ENCODE measurements around the gene KRT17. TPM values are rescaled to one million over a fixed set of nuclear protein-coding genes. Genes with fewer than 3 reads are reported as not detected.
"Not testable (repeated sequence)": the region's sequence is repeated elsewhere in the genome, so short reads cannot be mapped to it uniquely, and the experiment has no call there.

The KRT17 gene
- total and polyA plus RNA-seq, 10 of the 15 experiments (the other 5 are each of a cell fraction or from before 2014, with no cell fraction given), result 0.47 to 30.0 (median 2.5) TPM

DNA sequence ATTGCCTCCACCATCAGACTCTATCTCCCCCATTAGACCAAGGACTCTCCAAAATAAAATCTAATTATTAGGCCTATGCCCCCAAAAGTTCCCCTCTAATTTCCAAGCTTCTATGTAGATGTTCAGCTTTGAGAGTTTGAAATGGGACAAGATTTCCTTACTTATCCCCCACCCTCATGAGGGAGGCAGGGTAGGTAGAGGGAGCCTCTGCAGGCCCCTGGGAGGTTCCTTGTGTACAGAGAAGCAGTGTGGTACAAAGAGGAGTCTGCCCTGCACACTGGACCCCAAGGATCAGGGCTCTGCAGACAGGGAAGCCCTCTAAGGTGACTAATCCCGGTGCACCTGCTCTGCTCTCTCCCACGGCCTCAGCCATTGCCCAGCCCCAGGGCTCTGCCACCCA is 2.5 kb downstream of the KRT17 start:
- Histone ChIP-seq H2AFZ (ENCODE audit: control insufficient read depth, low read depth, low read length) (no peak overlapping the region), H3K27ac (ENCODE audit: control insufficient read depth, insufficient read depth) (no peak overlapping the region), H4K20me1 (ENCODE audit: control insufficient read depth, insufficient read depth) (no peaks in the 10 kb centered on the region), H3K9ac (ENCODE audit: control insufficient read depth, insufficient read depth, low read length) (no peak overlapping the region), H3K27me3 (replicated peaks in 1 of 2; ENCODE audit: control insufficient read depth in 2 of 2, insufficient read depth in 2 of 2, low read length in 1 of 2) (peaks cover 0 to 2% of the 10 kb centered on the region in 2 experiments; a peak in 1 of 4 replicates), H3K36me3 (ENCODE audit: control insufficient read depth in 2 of 2, insufficient read depth in 2 of 2, low read length in 1 of 2) (no peaks in the 10 kb centered on the region), H3K4me1 (ENCODE audit: control insufficient read depth, insufficient read depth, low read length) (no peaks in the 10 kb centered on the region), H3K4me3 (no peak overlapping the region), H3K9me3 (replicated peaks; ENCODE audit: control insufficient read depth, insufficient read depth, low read length) (no peaks in the 10 kb centered on the region; the same call in 2 of the 3 replicates), H3K79me2 (ENCODE audit: control insufficient read depth, insufficient read depth, low read length) (no peaks in the 10 kb centered on the region), H3K4me2 (ENCODE audit: control insufficient read depth, insufficient read depth) (no peak overlapping the region)
- ChIA-PET SMC1A (ENCODE audit: uncharacterized antibody, unreplicated experiment) (no interaction called here), POLR2A (no interaction called here), CTCF (no interaction called here), RAD21 (ENCODE audit: unreplicated experiment) (no interaction called here)
- FAIRE-seq (no peak), DNase-seq (ENCODE audit: low read depth, low spot score) (no peak), ATAC-seq (no peak)
- intact Hi-C loops (cut with micrococcal nuclease; ENCODE audit: unreplicated experiment), result no loop called here
- no TSS peak for BruUV-seq (replicated peaks)
- TF ChIP-seq BACH1 (IDR thresholded peaks at IDR 0.05; ENCODE audit: borderline replicate concordance) (no peak), PML (IDR thresholded peaks at IDR 0.05; ENCODE audit: low read length) (no peak), GATAD2B (conservative IDR thresholded peaks at IDR 0.05; ENCODE audit: low read depth) (no peak), NR2F1 (conservative IDR thresholded peaks at IDR 0.05) (no peak), NFYB (IDR thresholded peaks at IDR 0.05; ENCODE audit: insufficient read depth, low read depth, low read length) (no peak), SIN3A (IDR thresholded peaks at IDR 0.05; ENCODE audit: low read depth, low read length) (no peak), MYC (IDR thresholded peaks at IDR 0.05; ENCODE audit: insufficient read depth, insufficient read length, insufficient replicate concordance, low read length, severe bottlenecking) (no peak), IRF4 (IDR thresholded peaks at IDR 0.05; ENCODE audit: low read depth, low read length) (no peak)
- TF ChIP-seq, protein P1, sequence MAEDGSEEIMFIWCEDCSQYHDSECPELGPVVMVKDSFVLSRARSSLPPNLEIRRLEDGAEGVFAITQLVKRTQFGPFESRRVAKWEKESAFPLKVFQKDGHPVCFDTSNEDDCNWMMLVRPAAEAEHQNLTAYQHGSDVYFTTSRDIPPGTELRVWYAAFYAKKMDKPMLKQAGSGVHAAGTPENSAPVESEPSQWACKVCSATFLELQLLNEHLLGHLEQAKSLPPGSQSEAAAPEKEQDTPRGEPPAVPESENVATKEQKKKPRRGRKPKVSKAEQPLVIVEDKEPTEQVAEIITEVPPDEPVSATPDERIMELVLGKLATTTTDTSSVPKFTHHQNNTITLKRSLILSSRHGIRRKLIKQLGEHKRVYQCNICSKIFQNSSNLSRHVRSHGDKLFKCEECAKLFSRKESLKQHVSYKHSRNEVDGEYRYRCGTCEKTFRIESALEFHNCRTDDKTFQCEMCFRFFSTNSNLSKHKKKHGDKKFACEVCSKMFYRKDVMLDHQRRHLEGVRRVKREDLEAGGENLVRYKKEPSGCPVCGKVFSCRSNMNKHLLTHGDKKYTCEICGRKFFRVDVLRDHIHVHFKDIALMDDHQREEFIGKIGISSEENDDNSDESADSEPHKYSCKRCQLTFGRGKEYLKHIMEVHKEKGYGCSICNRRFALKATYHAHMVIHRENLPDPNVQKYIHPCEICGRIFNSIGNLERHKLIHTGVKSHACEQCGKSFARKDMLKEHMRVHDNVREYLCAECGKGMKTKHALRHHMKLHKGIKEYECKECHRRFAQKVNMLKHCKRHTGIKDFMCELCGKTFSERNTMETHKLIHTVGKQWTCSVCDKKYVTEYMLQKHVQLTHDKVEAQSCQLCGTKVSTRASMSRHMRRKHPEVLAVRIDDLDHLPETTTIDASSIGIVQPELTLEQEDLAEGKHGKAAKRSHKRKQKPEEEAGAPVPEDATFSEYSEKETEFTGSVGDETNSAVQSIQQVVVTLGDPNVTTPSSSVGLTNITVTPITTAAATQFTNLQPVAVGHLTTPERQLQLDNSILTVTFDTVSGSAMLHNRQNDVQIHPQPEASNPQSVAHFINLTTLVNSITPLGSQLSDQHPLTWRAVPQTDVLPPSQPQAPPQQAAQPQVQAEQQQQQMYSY (CRISPR knock-in tag; IDR thresholded peaks at IDR 0.05), result no peak
- TF ChIP-seq, protein P2, sequence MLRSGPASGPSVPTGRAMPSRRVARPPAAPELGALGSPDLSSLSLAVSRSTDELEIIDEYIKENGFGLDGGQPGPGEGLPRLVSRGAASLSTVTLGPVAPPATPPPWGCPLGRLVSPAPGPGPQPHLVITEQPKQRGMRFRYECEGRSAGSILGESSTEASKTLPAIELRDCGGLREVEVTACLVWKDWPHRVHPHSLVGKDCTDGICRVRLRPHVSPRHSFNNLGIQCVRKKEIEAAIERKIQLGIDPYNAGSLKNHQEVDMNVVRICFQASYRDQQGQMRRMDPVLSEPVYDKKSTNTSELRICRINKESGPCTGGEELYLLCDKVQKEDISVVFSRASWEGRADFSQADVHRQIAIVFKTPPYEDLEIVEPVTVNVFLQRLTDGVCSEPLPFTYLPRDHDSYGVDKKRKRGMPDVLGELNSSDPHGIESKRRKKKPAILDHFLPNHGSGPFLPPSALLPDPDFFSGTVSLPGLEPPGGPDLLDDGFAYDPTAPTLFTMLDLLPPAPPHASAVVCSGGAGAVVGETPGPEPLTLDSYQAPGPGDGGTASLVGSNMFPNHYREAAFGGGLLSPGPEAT (IDR thresholded peaks at IDR 0.05; ENCODE audit: low read depth), result no peak
- in situ Hi-C loops (cut with MboI), result no loop called here
- WGBS (ENCODE audit: insufficient coverage, insufficient replicate concordance, low lambda C conversion rate, missing lambda C conversion rate), result 0% methylated on average over 2 of the region's 2 CpGs

DNA sequence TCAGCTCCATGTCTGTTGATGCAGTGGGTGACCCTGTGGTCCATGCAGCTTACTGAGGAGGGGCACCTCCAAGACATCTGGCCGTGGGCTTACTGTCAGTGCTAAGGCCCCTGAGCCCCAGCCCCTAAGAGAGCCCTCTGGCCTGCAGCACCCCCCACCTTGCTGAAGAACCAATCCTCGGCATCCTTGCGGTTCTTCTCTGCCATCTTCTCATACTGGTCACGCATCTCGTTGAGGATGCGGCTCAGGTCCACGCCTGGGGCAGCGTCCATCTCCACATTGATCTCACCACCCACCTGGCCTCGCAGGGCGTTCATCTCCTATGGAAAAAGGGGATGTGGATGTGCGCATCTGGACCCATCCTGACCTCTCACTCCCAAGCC is 2.9 kb downstream of the KRT17 start:
- H4K20me1 ChIP-seq (ENCODE audit: control insufficient read depth, insufficient read depth); BruUV-seq (replicated peaks); H3K36me3 ChIP-seq (ENCODE audit: control insufficient read depth in 2 of 2, insufficient read depth in 2 of 2, low read length in 1 of 2); H3K27me3 ChIP-seq (replicated peaks in 1 of 2; ENCODE audit: control insufficient read depth in 2 of 2, insufficient read depth in 2 of 2, low read length in 1 of 2); SMC1A ChIA-PET (ENCODE audit: uncharacterized antibody, unreplicated experiment); H3K27ac ChIP-seq (ENCODE audit: control insufficient read depth, insufficient read depth); H3K4me2 ChIP-seq (ENCODE audit: control insufficient read depth, insufficient read depth); H3K79me2 ChIP-seq (ENCODE audit: control insufficient read depth, insufficient read depth, low read length); DNase-seq (ENCODE audit: low read depth, low spot score); FAIRE-seq; H3K4me3 ChIP-seq; RAD21 ChIA-PET (ENCODE audit: unreplicated experiment); H3K9ac ChIP-seq (ENCODE audit: control insufficient read depth, insufficient read depth, low read length); H3K4me1 ChIP-seq (ENCODE audit: control insufficient read depth, insufficient read depth, low read length); intact Hi-C loops (cut with micrococcal nuclease; ENCODE audit: unreplicated experiment); H2AFZ ChIP-seq (ENCODE audit: control insufficient read depth, low read depth, low read length); POLR2A ChIA-PET; in situ Hi-C loops (cut with MboI); ATAC-seq; H3K9me3 ChIP-seq (replicated peaks; ENCODE audit: control insufficient read depth, insufficient read depth, low read length); CTCF ChIA-PET: not testable (repeated sequence)
- 28% methylated on average over 11 of the region's 11 CpGs for WGBS (ENCODE audit: insufficient coverage, insufficient replicate concordance, low lambda C conversion rate, missing lambda C conversion rate)
